HCT116 (cell line): Measurements from ENCODE around the gene PPP2R3A. TPM values are rescaled to one million over a fixed set of nuclear protein-coding genes. Genes with fewer than 3 reads are reported as not detected.

Experiments used
- ATAC-seq: fragments of 200-7000 bp; cut with Tn5 transposase; 2 replicates; pipeline ENCODE4 v1.9.1; 2020; ENCODE audit warnings: mild to moderate bottlenecking, moderate library complexity
- BruUV-seq: library from RNA; stranded (reverse); fragments of 400-500 nt; replicated peaks from 2 replicates; lab custom pipeline; 2021; lab: Mats Ljungman, UMichigan
- CTCF ChIA-PET: fragments of 300-600 bp; sonication (Branson Sonifier 250); formaldehyde crosslinking; loops from one replicate; lab custom pipeline; 2021; ENCODE audit warnings: antibody characterized with exemption; lab: Charles Lee
- POLR2A ChIA-PET: fragments of 300-600, 350-600 bp; sonication (Branson Sonifier 250); formaldehyde crosslinking; loops from one replicate; lab custom pipeline; 2021; ENCODE audit warnings: antibody characterized with exemption; lab: Charles Lee
- RAD21 ChIA-PET, 2 experiments: fragments of 300-600 bp; sonication (Branson Sonifier 250); formaldehyde crosslinking; loops; one replicate each; lab custom pipeline; 2023; ENCODE audit warnings: low total read pairs in 2 of 2; ENCODE audit not compliant: uncharacterized antibody in 2 of 2, unreplicated experiment in 2 of 2, low non-redundant PET in 1 of 2; lab: Charles Lee
- DNase-seq: peaks from one replicate; pipeline ENCODE4 v3.0.0-alpha.2; 2010; ENCODE audit warnings: low read depth, low spot score
- H2AFZ ChIP-seq: fragments of 200-600 bp; shearing (Covaris generic), sonication (generic); 2 replicates; pipeline ENCODE4 v1.6.1; 2017; ENCODE audit warnings: low read depth, mixed run types, mixed read lengths, antibody characterized with exemption, low read length; ENCODE audit not compliant: poor library complexity, severe bottlenecking
- H3K27ac ChIP-seq: 2 replicates; pipeline ENCODE4 v1.5.1; 2012; ENCODE audit warnings: low read depth, low read length
- H3K27me3 ChIP-seq: fragments of 200-600 bp; sonication (generic); 2 replicates; pipeline ENCODE4 v1.6.1; 2016; ENCODE audit warnings: mixed run types, low read length, mixed read lengths; ENCODE audit not compliant: insufficient read depth
- H3K36me3 ChIP-seq, 2 experiments: fragments of 200-500 bp in 1 of 2; fragments of 200-600 bp in 1 of 2; sonication (Bioruptor generic) in 1 of 2; sonication (generic) in 1 of 2; 2 replicates each; pipeline versions ENCODE4 v1.5.1 to v1.6.1; 2014 to 2016; ENCODE audit warnings: low read length in 2 of 2, inconsistent platforms in 1 of 2, mixed read lengths in 1 of 2, mixed run types in 1 of 2; ENCODE audit not compliant: insufficient read depth in 2 of 2, control insufficient read depth in 1 of 2
- H3K4me1 ChIP-seq, 2 experiments: fragments of 200-600 bp in 1 of 2; sonication (generic) in 1 of 2; 2 replicates each; pipeline versions ENCODE4 v1.5.1 to v1.6.1; 2012 to 2017; ENCODE audit warnings: low read length in 2 of 2, inconsistent platforms in 1 of 2, mild to moderate bottlenecking in 1 of 2, mixed read lengths in 1 of 2, mixed run types in 1 of 2, moderate library complexity in 1 of 2; ENCODE audit not compliant: insufficient read depth in 2 of 2, control insufficient read depth in 1 of 2
- H3K4me2 ChIP-seq: fragments of 200-600 bp; sonication (generic); 2 replicates; pipeline ENCODE4 v1.6.1; 2017; ENCODE audit warnings: mixed run types, low read length, mixed read lengths
- H3K4me3 ChIP-seq, 2 experiments: fragments of 200-600 bp in 1 of 2; sonication (generic) in 1 of 2; replicated peaks in 1 of 2; 2 replicates each; pipeline ENCODE4 v1.5.1; 2011 to 2016; ENCODE audit warnings: low read length in 2 of 2, control low read depth in 1 of 2, low read depth in 1 of 2, mild to moderate bottlenecking in 1 of 2, mixed read lengths in 1 of 2, mixed run types in 1 of 2
- H3K79me2 ChIP-seq: fragments of 200-600 bp; sonication (generic); 2 replicates; pipeline ENCODE4 v1.6.1; 2017; ENCODE audit warnings: mild to moderate bottlenecking, mixed run types, low read length, moderate library complexity, mixed read lengths; ENCODE audit not compliant: insufficient read depth
- H3K9ac ChIP-seq: fragments of 200-600 bp; sonication (generic); 2 replicates; pipeline ENCODE4 v1.6.1; 2016; ENCODE audit warnings: low read length, mixed read lengths
- H3K9me2 ChIP-seq: fragments of 200-600 bp; sonication (generic), shearing (Covaris generic); 2 replicates; pipeline ENCODE4 v1.6.1; 2017; ENCODE audit warnings: mixed run types, mild to moderate bottlenecking, moderate library complexity; ENCODE audit not compliant: insufficient read depth
- H3K9me3 ChIP-seq, 2 experiments: fragments of 200-500 bp in 1 of 2; fragments of 200-600 bp in 1 of 2; sonication (Bioruptor generic) in 1 of 2; sonication (generic) in 1 of 2; 2 replicates each; pipeline ENCODE4 v1.6.1; 2014 to 2017; ENCODE audit warnings: low read length in 2 of 2, mixed read lengths in 2 of 2, inconsistent platforms in 1 of 2, low read depth in 1 of 2, mild to moderate bottlenecking in 1 of 2, mixed run types in 1 of 2, moderate library complexity in 1 of 2; ENCODE audit not compliant: control insufficient read depth in 1 of 2, insufficient read depth in 1 of 2
- H4K20me1 ChIP-seq: fragments of 200-600 bp; sonication (generic), shearing (Covaris generic); 2 replicates; pipeline ENCODE4 v1.6.1; 2017; ENCODE audit warnings: mixed run types, mild to moderate bottlenecking, moderate library complexity; ENCODE audit not compliant: insufficient read depth
- CBX3 ChIP-seq: IDR thresholded peaks from 2 replicates; pipeline ENCODE4 v1.6.1; 2012; ENCODE audit warnings: low read depth
- CTCF ChIP-seq, 3 experiments: fragments of 200-600 bp in 1 of 3; sonication (generic) in 1 of 3; IDR thresholded peaks in 2 of 3; conservative IDR thresholded peaks in 1 of 3; 2 replicates each; pipeline ENCODE4 v1.5.1; 2012 to 2017; ENCODE audit warnings: low read depth in 2 of 3, low read length in 2 of 3, antibody characterized with exemption in 1 of 3, borderline replicate concordance in 1 of 3, control low read depth in 1 of 3, mild to moderate bottlenecking in 1 of 3, mixed read lengths in 1 of 3, mixed run types in 1 of 3, moderate library complexity in 1 of 3; ENCODE audit not compliant: insufficient read depth in 1 of 3
- FOSL1 ChIP-seq: IDR thresholded peaks from 2 replicates; pipeline ENCODE4 v1.6.1; 2012; ENCODE audit warnings: low read depth
- RAD21 ChIP-seq: IDR thresholded peaks from 2 replicates; pipeline ENCODE4 v1.6.1; 2012; ENCODE audit warnings: low read depth, mild to moderate bottlenecking
- REST ChIP-seq: IDR thresholded peaks from 2 replicates; pipeline ENCODE4 v1.6.1; 2012; ENCODE audit warnings: low read depth
- intact Hi-C: fragments of 100-400 bp; cut with micrococcal nuclease; formaldehyde crosslinking; loops from 2 replicates; pipeline ENCODE4 v1.10.0; 2022
- total RNA-seq: library from RNA; stranded (reverse); gene quantifications from one replicate; pipeline ENCODE4 v1.2.1, GENCODE V29; 2021; ENCODE audit not compliant: unreplicated experiment

Gene PPP2R3A
- total RNA-seq, 1 experiment from 2014 or later, result 6.1 TPM

- Histone ChIP-seq H3K4me3 (no peak overlapping the region), H3K4me2 (no peak overlapping the region), H2AFZ (no peak overlapping the region), H3K9me3 (no peaks in the 10 kb centered on the region), H3K9ac (no peak overlapping the region), H3K27me3 (no peaks in the 10 kb centered on the region), H3K9me2 (no peaks in the 10 kb centered on the region), H3K36me3 (no peaks in the 10 kb centered on the region), H3K79me2 (no peaks in the 10 kb centered on the region), H4K20me1 (no peaks in the 10 kb centered on the region), H3K27ac (no peak overlapping the region), H3K4me1 (peaks cover 7 to 13% of the 10 kb centered on the region in 2 experiments)
- ChIA-PET POLR2A (no interaction called here), RAD21 (interaction anchor here (0.8 to 1.6 kb wide), 4 partner anchors 677 to 939 kb away, joined by 4 to 5 read pairs (median 4); partner anchors contain the start of gene STAG1 (in 2 of the 2)), CTCF (interaction anchor here (0.5 to 4.2 kb wide), 7 partner anchors 118 to 959 kb away, joined by 3 to 40 read pairs (median 3); partner anchors contain the start of genes IL20RB and STAG1)
- TF ChIP-seq RAD21, result peak; percentile 97
- TF ChIP-seq FOSL1, result peak; percentile 14; the same call in 1 of the 2 replicates
- TF ChIP-seq CTCF (IDR thresholded peaks at IDR 0.05 in 2 of 3, conservative IDR thresholded peaks at IDR 0.05 in 1 of 3; ENCODE audit: borderline replicate concordance in 1 of 3, insufficient read depth in 1 of 3, low read depth in 2 of 3, low read length in 2 of 3), result peak; percentile 83 to 91 (median 87); a peak in 5 of 6 replicates
- TF ChIP-seq REST, result no peak
- TF ChIP-seq CBX3, result 0 out of 2 replicates have a peak, but pooled peaks have one; percentile 56
- intact Hi-C loops, result loop anchor here (1.0 to 10.0 kb wide), 8 partner anchors 232 to 1899 kb away; partner anchors contain the start of gene STAG1
- DNase-seq (peak; percentile 51), ATAC-seq (peak; percentile 64; the same call in 1 of the 2 replicates)
- no TSS peak for BruUV-seq
Measured at GRCh38 chr3:136075218-136075808, 109.8 kb downstream of the PPP2R3A start.
